ENCODE results near the gene MOV10L1.
A peak's percentile ranks its signal among the peaks of the same experiment; 100 is the strongest.

Gene MOV10L1

DNA sequence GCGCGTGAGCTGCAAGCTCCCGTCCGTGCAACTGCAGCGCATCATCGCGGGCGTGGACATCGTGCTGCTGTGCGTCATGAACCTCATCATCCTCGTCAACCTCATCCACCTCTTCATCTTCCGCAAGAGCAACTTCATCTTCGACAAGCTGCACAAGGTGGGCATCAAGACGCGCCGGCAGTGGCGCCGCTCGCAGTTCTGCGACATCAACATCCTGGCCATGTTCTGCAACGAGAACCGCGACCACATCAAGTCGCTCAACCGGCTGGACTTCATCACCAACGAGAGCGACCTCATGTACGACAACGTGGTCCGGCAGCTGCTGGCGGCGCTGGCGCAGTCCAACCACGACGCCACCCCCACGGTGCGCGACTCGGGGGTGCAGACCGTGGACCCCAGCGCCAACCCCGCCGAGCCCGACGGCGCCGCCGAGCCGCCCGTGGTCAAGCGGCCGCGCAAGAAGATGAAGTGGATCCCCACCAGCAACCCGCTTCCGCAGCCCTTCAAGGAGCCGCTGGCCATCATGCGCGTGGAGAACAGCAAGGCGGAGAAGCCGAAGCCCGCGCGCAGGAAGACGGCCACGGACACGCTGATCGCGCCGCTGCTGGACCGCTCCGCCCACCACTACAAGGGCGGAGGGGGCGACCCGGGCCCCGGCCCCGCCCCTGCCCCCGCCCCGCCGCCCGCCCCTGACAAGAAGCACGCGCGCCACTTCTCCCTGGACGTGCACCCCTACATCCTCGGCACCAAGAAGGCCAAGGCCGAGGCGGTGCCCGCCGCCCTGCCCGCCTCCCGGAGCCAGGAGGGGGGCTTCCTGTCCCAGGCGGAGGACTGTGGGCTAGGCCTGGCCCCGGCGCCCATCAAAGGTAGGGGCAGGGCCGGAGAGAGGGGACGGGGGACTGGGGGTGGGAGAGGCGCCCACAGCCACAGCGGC lies 88.0 kb downstream of the MOV10L1 start:
- H3K27ac Mint-ChIP-seq, result peak overlapping the region; percentile 37
- H3K4me3 Mint-ChIP-seq, result no peak overlapping the region
- H3K4me1 Mint-ChIP-seq, result peaks cover 29 to 53% of the 10 kb centered on the region in 2 donors
- ATAC-seq (replicated peaks), result no peak
- peaks cover 28 to 30% of the 10 kb centered on the region in 2 donors for H3K36me3 Mint-ChIP-seq
- no peak for DNase-seq
- H3K9me3 Mint-ChIP-seq, result no peaks in the 10 kb centered on the region
- peaks cover 6 to 7% of the 10 kb centered on the region in 2 donors for H3K27me3 Mint-ChIP-seq

DNA sequence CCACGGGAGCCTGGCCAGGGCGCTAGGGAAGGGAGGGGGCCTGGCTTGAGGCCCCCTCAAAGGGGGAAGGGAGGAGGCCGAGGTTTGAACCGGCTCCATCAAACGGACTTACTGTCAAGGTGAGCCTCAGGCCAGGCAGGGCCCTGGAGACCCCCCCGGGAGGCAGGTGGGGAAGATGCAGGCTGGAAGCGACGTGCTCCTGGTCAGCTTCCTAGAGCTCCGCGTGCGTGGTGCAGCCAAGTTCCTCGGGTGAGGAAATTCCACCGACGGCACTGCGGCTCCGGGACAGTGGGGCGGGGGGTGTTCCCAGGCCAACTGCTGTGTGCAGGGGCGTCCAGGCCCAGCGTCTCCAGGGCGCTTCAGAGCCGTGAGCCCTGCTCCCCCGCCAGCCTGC lies 88.7 kb downstream of the MOV10L1 start:
- DNase-seq (no peak), ATAC-seq (replicated peaks) (no peak)
- Mint-ChIP-seq H3K36me3 (peaks cover 28 to 30% of the 10 kb centered on the region in 2 donors), H3K27ac (no peak overlapping the region), H3K4me1 (peaks cover 24 to 47% of the 10 kb centered on the region in 2 donors), H3K4me3 (no peak overlapping the region), H3K9me3 (no peaks in the 10 kb centered on the region), H3K27me3 (peaks cover 6 to 7% of the 10 kb centered on the region in 2 donors)

DNA sequence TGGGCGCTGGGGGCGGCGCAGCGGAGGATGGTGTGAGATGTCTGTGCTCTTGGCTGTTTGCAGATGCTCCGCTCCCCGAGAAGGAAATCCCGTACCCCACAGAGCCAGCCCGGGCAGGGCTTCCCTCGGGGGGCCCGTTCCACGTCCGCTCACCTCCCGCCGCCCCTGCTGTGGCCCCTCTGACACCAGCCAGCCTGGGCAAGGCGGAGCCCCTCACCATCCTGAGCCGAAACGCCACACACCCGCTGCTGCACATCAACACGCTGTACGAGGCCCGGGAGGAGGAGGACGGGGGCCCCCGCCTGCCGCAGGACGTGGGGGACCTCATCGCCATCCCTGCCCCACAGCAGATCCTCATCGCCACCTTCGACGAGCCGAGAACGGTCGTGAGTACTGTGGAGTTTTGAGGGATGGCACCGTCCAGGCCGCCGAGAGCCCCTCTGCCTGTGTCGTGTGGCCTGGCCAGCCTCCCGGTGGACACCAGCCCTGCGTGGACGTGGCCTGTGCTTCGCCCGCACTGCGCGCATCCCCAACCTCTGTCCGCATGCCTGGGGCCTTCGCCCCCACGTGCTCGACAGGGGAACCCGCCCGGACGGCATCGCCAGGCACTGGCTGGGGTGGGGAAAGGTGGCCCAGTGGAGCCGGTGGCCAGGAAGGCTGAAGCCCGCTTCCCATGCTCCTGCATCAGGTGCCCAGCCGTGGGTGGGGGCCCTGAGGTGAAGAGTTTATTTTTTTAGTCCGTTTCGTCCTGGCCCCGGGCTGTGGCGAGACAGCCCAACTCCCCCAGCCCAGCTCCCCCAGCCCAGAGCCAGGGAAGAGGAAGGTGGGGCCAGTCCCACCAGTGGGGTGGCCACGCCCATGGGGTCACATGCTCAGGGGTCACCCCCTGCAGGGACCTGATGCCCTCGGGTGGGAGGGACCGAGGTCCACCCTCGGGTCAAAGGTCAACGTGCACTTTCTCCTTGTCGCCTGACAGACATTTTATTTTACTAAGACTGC lies 89.4 kb downstream of the MOV10L1 start:
- peaks cover 28 to 30% of the 10 kb centered on the region in 2 donors for H3K36me3 Mint-ChIP-seq
- no peaks in the 10 kb centered on the region for H3K9me3 Mint-ChIP-seq
- H3K27ac Mint-ChIP-seq, result no peak overlapping the region
- H3K27me3 Mint-ChIP-seq, result peaks cover 6 to 7% of the 10 kb centered on the region in 2 donors
- H3K4me3 Mint-ChIP-seq, result no peak overlapping the region
- H3K4me1 Mint-ChIP-seq, result peaks cover 23 to 47% of the 10 kb centered on the region in 2 donors
- no peak for ATAC-seq (replicated peaks)
- DNase-seq, result no peak

DNA sequence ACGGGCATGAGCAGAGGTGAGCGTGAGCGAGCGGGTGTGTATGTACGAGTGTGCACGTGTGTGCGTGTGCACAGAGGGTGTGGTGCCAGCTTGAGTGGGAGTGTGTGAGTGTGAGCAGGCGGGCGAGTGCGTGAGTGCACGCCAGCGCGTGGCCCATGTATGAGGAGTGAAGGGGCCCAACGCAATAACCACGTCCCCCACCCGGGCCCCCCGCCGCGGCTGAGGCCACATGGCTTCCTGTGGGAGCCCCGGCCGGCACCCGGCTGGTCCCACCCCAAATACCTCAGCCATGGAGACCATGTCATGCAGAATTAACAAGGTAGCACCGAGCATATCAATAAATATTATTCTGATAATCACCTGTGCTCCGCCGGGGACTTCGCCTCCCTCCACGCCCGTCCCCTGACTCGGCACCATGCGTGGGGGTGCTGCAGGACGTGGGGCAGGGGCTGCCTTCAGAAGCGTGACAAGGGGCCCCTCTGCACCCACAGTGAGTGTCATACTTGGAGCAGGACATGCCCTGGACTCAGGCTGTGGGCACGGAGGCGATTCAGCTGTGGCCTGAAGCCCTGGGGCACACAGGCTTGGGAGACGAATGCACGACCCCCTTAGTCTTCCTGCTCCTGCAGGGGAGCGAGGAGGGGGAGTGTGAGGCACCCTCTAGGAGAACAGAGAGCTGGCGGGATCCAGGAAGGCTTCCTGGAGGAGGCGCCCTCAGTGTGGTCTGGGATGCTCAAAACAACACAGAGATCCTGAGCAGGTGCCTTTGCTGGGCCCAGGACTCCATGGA lies 90.3 kb downstream of the MOV10L1 start:
- Mint-ChIP-seq H3K4me1 (peaks cover 26 to 50% of the 10 kb centered on the region in 2 donors), H3K27me3 (peaks cover 6 to 7% of the 10 kb centered on the region in 2 donors), H3K9me3 (no peaks in the 10 kb centered on the region), H3K4me3 (no peak overlapping the region), H3K27ac (no peak overlapping the region), H3K36me3 (peaks cover 28 to 30% of the 10 kb centered on the region in 2 donors)
- no peak for DNase-seq
- no peak for ATAC-seq (replicated peaks)

DNA sequence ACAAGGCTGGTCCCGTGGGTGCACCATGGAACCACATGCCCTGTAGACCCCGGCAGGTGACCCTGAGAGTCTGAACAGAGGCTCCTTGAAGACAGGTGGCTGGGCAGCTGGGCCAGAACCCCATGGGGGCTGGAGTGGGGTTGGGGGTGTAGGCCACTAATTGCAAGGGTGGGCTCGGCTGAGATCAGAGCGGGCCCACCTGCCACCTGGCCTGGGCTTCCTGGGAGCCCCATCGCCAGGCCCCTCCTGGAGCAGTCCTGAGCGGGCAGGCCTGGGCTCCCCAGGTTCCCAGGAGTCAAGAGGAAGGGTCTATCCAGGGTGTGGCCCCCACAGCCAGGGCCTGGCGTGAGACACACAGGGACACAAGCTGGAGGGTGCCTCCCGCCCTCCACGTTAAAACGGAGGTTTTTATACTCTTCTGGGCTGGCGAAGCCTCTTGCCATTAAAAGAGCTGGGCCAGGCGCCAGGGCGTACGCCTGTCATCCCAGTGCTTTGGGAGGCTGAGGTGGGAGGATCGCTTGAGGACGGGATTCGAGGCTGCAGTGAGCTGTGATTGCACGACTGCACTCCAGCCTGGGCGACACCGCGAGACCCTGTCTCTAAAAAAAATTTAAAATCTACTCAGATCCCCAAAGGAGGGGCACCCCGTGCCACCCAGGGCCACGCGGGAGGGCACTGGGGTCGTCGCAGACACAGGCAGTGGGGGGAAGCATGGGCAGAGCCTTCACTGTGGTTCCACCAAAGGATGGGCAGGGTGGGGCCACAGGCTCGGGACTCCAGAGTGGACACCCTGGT lies 91.1 kb downstream of the MOV10L1 start:
- DNase-seq (no peak), ATAC-seq (replicated peaks) (no peak)
- H3K9me3 Mint-ChIP-seq, result no peaks in the 10 kb centered on the region
- no peak overlapping the region for H3K4me3 Mint-ChIP-seq
- H3K4me1 Mint-ChIP-seq, result peaks cover 21 to 45% of the 10 kb centered on the region in 2 donors
- H3K27ac Mint-ChIP-seq, result no peak overlapping the region
- peaks cover 28 to 30% of the 10 kb centered on the region in 2 donors for H3K36me3 Mint-ChIP-seq
- peaks cover 6 to 7% of the 10 kb centered on the region in 2 donors for H3K27me3 Mint-ChIP-seq

DNA sequence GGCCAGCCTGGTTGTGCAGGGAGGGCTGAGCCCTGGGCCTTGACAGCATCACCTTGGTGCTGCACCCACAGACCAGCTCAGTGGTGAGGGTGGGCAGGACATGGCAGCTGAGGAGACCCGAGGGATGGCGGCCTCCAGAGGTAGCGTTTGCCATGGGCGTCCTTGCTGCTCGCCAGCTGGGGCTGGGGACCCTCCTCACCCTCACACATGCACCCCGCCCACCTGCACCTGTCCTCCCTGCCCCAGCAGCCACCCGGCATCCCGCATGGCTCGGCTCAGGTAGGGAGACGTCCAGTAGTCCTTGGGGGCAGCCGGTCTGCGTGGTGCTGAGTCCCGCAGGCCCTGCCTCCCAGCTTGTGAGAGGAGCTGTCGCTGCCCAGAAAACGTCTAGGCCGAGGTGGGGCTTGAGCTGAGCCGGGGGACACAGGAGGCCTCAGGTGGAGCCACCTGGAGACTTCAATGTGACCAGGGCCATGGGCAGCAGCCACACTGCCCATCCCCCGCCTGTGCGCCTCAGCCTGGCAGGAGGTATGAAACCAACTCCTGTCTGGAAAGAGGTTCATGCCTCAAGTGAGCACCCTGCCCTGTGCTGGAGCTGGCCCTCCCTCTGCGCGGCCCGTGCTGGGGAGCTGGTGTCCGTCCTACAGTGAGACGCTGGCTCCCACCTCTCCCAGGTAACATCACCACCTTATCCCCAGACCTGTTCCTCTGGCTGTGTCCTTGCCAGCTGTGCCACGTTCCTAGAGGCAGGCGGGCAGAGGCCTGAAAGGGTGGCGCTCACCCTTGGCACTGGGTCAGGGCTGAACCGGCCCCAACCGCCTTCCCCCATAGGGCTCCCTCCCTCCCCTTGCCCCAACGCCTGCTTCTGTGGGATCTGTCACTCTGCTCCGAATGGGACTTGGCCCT lies 92.6 kb downstream of the MOV10L1 start:
- no peak for ATAC-seq (replicated peaks)
- H3K27ac Mint-ChIP-seq, result no peak overlapping the region
- no peak for DNase-seq
- H3K27me3 Mint-ChIP-seq, result peaks cover 6 to 7% of the 10 kb centered on the region in 2 donors
- peaks cover 18 to 24% of the 10 kb centered on the region in 2 donors for H3K36me3 Mint-ChIP-seq
- H3K4me3 Mint-ChIP-seq, result no peak overlapping the region
- no peaks in the 10 kb centered on the region for H3K9me3 Mint-ChIP-seq
- H3K4me1 Mint-ChIP-seq, result peaks cover 18 to 40% of the 10 kb centered on the region in 2 donors

DNA sequence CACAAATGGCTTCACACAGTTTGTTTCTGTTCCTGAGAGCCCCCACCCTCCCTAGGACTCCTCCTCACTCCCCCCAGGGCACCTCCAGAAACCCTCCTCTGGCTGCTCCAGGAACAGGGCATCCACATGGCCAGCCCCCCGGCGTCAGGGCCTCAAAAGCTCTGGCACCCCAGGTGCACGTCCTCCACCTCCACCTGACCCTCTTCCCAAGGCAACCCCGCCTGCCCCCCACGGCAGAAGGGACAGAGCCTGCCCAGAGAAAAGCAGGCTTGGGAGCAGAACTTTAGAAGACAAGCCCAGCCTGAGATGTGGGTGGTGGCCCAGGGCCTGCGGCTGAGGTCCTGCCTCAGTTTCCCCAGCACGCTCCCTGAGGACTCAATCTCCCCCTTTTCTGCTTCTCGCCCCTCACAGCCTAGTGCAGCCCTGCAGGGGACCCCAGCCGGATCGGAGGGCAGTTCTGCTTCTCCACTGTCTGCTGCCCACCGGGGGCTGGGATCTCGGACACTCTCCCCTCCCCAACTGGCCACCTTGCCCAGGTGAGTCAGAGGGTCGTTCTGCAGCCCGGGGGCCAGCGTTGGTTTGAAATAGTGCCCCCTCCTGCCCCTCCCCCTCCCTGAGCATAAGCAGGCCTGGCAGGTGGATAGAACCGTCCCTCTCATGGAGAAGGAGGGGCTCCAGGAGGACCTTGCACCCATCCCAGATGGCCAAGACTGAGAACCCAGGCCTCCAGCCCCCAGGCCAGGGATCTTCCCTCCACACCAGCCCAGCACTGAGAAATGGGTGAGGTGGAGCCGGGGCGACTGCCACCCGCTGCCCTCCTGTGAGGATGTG lies 93.5 kb downstream of the MOV10L1 start:
- no peak for DNase-seq
- Mint-ChIP-seq H3K9me3 (no peaks in the 10 kb centered on the region), H3K27ac (no peak overlapping the region), H3K4me1 (peaks cover 18 to 47% of the 10 kb centered on the region in 2 donors), H3K27me3 (peaks cover 6 to 7% of the 10 kb centered on the region in 2 donors), H3K4me3 (peak overlapping the region; percentile 10 to 26), H3K36me3 (peaks cover 16 to 24% of the 10 kb centered on the region in 2 donors)
- no peak for ATAC-seq (replicated peaks)

DNA sequence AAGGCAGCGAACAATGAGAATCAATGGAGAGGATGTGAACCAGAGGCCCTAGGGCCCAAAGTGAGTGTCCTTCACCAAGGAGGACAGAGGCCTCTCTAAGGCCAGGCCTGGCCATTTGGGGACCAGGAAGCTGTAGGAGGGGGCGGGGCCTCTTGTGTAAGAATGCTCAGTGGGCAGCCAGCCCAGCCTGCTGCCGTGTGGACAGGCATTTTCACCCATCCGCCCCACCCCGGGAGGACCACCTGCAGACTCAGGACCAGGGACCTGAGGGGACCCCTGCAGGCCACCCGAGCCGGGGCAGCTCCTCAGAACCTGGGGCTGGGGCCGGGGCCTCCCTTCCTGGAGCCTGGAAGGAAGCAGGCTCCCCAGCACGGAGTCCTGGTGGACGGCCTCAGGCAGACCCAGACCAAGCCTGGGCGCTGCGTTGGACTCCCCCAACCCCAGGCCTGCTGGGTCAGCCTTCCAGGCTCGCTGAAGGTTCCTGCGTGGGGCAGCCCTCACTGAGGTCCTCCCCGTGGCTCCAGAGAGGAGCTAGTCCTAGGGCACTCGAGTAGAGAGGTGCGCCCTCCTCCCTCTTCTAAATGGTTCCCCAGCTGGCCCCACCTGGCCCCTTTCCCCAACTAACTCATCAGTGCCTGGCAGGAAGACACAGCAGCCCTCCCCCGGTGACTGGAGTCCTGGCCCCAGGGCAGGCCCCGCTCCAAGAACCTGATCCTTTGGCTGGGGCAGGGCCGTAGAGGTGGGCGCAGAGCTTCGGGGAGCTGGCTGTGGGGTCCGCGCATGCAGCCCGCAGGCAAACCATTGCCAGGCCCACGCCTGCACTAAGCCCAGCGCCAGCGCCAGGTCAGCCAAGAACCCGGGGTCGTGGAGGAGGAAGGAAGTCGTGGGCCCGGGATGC lies 94.4 kb downstream of the MOV10L1 start:
- Mint-ChIP-seq H3K4me3 (peak overlapping the region; percentile 86 to 89), H3K27me3 (peaks cover 6 to 7% of the 10 kb centered on the region in 2 donors), H3K4me1 (peaks cover 25 to 53% of the 10 kb centered on the region in 2 donors), H3K9me3 (no peaks in the 10 kb centered on the region), H3K36me3 (peaks cover 9 to 21% of the 10 kb centered on the region in 2 donors), H3K27ac (peak overlapping the region; percentile 90)
- DNase-seq (no peak), ATAC-seq (replicated peaks) (no peak)

DNA sequence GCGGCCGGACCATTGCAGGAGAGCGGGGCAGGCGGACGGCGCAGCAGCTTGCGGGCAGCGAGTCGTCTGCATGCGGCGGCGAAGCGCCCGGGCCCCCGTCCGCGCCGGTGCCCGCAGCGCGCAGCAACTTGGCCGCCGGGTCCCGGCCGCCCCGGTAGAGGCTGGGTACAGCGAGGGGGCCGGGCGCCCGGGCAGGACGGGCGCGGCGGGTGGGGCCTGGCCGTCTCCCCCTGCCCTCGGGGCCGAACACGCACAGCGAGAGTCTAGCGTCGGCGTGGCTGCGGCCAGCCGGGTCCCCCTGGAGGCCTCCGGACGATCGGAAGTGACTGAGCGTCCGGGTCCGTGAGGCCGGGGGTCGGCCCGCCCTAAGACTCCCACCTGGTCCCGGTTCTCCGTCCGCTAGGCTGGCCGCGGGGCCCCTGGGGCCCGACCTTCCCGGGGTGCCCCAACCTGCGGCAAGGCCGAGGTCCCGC lies 95.1 kb downstream of the MOV10L1 start:
- Mint-ChIP-seq H3K9me3 (no peaks in the 10 kb centered on the region), H3K4me1 (peaks cover 27 to 54% of the 10 kb centered on the region in 2 donors), H3K27ac (no peak overlapping the region), H3K27me3 (peaks cover under 1 to 1% of the 10 kb centered on the region in 2 donors), H3K4me3 (peak overlapping the region; percentile 89 to 93), H3K36me3 (peaks cover 3 to 14% of the 10 kb centered on the region in 2 donors)
- ATAC-seq (replicated peaks), result peak in 1 of 2 donors; percentile 1
- no peak for DNase-seq

DNA sequence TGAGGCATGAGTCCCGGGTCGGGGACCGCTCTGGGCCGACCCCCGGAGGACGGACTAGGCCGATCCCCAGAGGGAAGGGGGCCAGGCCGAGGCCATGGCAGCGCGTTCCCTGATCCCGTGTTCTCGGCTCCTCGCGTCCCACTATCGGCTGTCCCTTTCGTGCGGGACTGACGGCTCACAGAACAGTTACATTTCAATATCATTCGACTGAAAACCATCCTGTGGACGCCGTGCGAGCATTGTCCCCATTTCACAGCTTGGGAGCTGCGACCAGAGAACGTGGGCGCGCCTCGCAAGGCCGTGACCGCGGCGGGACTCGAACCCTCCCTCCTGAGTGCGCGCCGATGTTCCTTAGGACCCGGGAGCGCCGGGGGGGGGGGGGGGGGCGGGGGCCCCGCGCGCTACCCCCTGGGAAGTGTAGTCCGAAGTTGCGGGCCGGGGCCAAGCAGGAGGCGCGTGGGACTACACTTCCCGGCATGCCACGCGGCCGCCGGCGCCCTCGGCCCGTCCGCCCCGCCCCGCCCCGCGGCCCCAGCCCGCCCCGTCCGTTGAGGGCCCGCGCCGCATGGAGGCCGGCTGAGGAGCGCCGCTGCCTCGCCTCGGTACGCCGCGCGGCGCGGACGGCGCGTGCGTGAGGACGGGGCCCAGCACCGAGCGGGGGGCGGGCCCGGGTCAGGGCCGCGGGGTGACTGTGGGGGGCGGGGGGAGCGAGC lies 95.7 kb downstream of the MOV10L1 start, which contains the start of gene TRABD:
TSS of gene TRABD (plus strand) at position 539 of the 713 bp plus-strand sequence. CDS start 7,148 bp downstream, outside the sequence.
- Mint-ChIP-seq H3K4me3 (peak within 1 kb of the TSS; percentile 93 to 96), H3K36me3 (peaks cover 3 to 10% of the 10 kb centered on the region in 2 donors), H3K9me3 (no peaks in the 10 kb centered on the region), H3K27ac (peak within 1 kb of the TSS; percentile 93), H3K4me1 (peaks cover 28 to 54% of the 10 kb centered on the region in 2 donors), H3K27me3 (no peaks in the 10 kb centered on the region)
- DNase-seq (peak; percentile 84), ATAC-seq (replicated peaks) (peak; percentile 57 to 70)

All from stimulated activated naive B cell treated with anti-CD40 and anti-IgM and Interleukin-4, amounts not matched to agents 10 μg/mL and 1 μg/mL and 100 μg/mL, for 72 hours (primary cell).